ENCODE data around the gene LRIG1.

DNA sequence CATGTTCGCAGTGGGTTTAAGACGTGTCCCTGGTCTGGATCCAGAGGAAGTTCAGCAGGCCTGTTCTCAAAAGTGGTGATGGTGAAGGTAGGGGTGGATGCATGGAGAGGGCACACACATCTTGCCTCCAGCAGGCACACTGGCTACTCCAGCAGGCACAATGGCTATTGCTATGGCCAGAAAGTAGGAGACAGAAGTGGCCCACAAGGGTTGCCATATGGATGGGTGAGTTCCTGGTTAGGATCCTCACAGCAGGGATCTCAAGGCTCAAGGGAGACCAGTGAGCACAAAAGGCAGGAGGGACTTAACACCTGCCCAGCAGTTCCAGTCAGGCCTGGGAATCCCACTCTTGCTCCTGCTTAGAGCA is 107.9 kb downstream of the LRIG1 start:
- TF ChIP-seq CTCF (IDR thresholded peaks at IDR 0.05; ENCODE audit: low read length) (no peak), EZH2 (optimal IDR thresholded peaks at IDR 0.05; ENCODE audit: low read depth, low read length) (no peak), EZH2phosphoT487 (IDR thresholded peaks at IDR 0.05; ENCODE audit: low read length) (no peak)

All from MM.1S (cell line).